ENCODE measurements around the gene IPO5.

DNA sequence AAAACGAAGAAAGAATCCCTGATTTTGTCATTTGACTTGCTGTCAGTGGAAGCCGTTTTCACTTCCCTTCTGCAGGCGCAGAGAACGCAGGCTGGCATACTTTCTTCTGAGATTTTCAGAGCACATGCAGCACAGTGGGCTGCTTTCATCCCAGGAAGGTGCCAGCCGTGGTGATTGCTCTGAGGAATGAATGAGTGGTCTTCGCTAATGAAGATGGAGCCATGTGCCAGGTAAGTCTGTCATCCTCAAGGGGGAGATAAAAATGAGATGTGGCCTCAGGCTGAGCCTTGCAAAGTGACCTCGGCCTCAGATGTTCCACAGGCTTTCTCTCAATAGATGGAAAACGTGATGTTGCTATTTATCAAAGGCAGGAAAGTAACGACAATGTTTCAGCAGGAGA, 94.8 kb downstream of the IPO5 start:
- no peak for TF ChIP-seq POLR2AphosphoS5 (IDR thresholded peaks at IDR 0.05)
- TF ChIP-seq CTCF (IDR thresholded peaks at IDR 0.05 in 8 of 11, conservative IDR thresholded peaks at IDR 0.05 in 3 of 11) = no peak
- TF ChIP-seq POLR2A (IDR thresholded peaks at IDR 0.05) = no peak
